Sciatic nerve (tissue), 2 donors: ENCODE measurements around the gene RAP1GDS1. TPM values are rescaled to one million over a fixed set of nuclear protein-coding genes. Genes with fewer than 3 reads are reported as not detected.

Experiments
- ATAC-seq: fragments of 200-7000 bp; cut with Tn5 transposase; one replicate; pipeline ENCODE4 v1.9.1; 2020; ENCODE audit warnings: mild to moderate bottlenecking, moderate library complexity
- DNase-seq: peaks from one replicate; pipeline ENCODE4 v3.0.0-alpha.2; 2020; ENCODE audit warnings: low spot score
- intact Hi-C: fragments of 100-400 bp; cut with DNase I; formaldehyde crosslinking; loops from one replicate; pipeline ENCODE4 v1.14.2; 2022
- total RNA-seq: library from RNA; stranded (reverse); fragmentation: NEBNext Ultra II Directional; extraction: Animal tissue kit (Norgen Biotek cat#: 25700); gene quantifications from one replicate; pipeline ENCODE4 v1.2.1, GENCODE V29; 2021
- donor health status: DM: no; HTN: no; CAD: no.
- donor health status: DM: no; HTN: no; CAD: no.

The RAP1GDS1 gene, protein sequence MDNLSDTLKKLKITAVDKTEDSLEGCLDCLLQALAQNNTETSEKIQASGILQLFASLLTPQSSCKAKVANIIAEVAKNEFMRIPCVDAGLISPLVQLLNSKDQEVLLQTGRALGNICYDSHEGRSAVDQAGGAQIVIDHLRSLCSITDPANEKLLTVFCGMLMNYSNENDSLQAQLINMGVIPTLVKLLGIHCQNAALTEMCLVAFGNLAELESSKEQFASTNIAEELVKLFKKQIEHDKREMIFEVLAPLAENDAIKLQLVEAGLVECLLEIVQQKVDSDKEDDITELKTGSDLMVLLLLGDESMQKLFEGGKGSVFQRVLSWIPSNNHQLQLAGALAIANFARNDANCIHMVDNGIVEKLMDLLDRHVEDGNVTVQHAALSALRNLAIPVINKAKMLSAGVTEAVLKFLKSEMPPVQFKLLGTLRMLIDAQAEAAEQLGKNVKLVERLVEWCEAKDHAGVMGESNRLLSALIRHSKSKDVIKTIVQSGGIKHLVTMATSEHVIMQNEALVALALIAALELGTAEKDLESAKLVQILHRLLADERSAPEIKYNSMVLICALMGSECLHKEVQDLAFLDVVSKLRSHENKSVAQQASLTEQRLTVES
- 96.5 TPM for total RNA-seq

- peak; percentile 98 for DNase-seq
- intact Hi-C loops: no loop called here
- ATAC-seq: peak; percentile 99
These were observed at the start of gene RAP1GDS1 for GRCh38 chr4:98260579-98261404. TSS of gene RAP1GDS1 (plus strand) at chr4:98261384. CDS start at chr4:98261566, 182 bp downstream.

DNA sequence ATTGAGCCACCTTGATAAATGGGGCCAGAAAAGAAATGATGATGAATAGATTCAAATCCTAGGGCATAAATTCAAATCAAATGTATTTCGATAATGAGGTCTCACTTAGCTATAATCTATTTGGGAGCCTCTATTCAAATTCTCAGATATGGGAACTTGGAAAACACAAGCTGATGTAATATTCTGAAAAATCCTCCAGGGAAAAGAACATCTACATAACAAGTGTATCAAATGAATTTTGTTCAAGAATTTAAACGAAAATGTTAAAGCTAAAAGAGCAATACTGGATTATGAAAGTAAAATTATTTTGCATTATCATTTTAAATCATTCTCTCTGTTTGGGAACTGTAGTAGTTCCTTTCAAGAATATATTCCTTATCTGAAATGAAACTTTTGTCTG, 38.9 kb upstream of the RAP1GDS1 start:
- intact Hi-C loops: no loop called here
- no peak for ATAC-seq

GRCh38 chr4:98226396-98226795, 34.8 kb upstream of the RAP1GDS1 start:
- ATAC-seq (no peak), DNase-seq (no peak)
- intact Hi-C loops: no loop called here

More for the DNA sequence above, 38.9 kb upstream of the RAP1GDS1 start:
- DNase-seq: no peak

GRCh38 chr4:98230961-98231360, 30.2 kb upstream of the RAP1GDS1 start:
- DNase-seq: no peak
- intact Hi-C loops: no loop called here
- ATAC-seq: no peak

DNA sequence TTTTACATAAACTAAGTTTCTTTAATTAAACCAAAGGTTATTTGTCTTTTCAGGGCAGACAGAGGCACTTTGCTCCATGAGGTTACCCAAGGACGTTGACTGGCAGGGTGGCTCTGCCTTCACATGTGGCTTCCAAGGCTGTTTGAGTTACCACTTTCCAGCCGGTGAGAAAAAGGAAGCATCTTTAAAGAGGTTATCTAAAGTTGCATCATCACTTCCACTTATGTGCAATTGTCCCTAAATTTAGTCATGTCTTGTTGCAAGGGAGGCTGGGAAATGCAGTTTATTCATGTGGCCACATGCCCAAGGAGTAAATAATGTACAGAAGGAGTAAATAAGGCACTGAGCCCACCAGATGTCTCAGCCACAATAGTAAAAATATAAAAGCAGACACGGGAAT, 29.0 kb upstream of the RAP1GDS1 start:
- intact Hi-C loops: no loop called here
- DNase-seq: no peak
- ATAC-seq: no peak

- no peak for ATAC-seq
- intact Hi-C loops: no loop called here
- no peak for DNase-seq
These were observed 24.0 kb upstream of the RAP1GDS1 start for GRCh38 chr4:98237204-98237603.

GRCh38 chr4:98242063-98242462, 19.1 kb upstream of the RAP1GDS1 start:
- intact Hi-C loops: no loop called here
- ATAC-seq: no peak
- DNase-seq: no peak

DNA sequence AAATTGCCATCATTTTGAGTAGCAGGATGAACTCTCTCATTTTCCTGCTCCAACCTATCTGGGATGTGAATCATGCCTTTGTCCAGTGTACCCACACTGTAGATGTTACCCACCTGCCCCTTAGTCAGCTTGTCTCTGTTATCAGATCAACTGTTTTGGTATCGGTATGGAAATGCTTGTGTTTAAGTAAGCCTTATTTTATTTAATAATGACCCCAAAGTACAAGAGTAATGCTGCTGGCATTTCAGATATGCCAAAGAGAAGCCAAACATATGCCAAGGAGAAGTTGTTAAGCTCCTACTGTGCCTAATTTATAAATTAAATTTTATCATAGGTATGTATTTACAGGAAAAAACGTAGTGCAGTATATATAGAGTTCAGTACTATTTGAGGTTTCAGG, 18.6 kb upstream of the RAP1GDS1 start:
- ATAC-seq: no peak
- intact Hi-C loops: no loop called here
- no peak for DNase-seq

- no peak for ATAC-seq
- intact Hi-C loops: no loop called here
- DNase-seq: no peak
These were observed 16.0 kb upstream of the RAP1GDS1 start for GRCh38 chr4:98245226-98245625.

DNA sequence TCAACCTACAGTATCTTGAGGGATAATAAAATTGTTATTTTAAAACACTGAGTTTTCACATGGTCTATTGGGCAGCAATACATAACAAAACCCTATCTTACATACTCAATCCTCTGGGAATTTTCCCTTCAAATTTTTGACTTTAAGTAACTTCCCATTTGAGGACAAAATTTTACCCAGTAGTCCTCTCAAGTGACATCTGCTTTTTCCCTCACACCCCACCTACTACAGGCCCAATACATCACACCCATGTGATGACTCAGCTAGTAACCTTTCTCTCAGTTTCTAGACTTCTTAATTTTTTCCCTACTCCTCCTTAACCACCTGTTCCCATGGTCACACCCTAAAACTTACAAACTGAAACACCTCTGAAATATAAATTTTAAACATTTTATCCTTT, 12.2 kb upstream of the RAP1GDS1 start:
- intact Hi-C loops: no loop called here
- DNase-seq: no peak
- ATAC-seq: no peak

DNA sequence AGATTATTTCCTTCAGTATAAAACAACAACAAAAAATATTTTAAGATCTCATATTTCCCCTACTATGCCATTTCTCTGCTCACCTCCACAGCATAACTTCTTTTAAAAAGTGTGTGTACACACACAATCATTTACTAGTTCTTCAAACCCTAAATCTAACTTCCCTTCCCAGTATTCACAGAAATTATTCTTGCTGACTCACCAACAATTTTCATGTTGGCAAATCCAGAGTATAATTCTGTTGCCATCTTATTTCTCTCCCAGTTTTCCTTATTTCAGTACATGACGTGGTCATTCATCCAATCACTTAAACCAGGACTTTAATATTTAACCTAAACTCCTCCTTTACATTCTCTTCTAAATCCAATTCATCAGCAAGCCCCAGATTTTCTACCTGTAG, 11.4 kb upstream of the RAP1GDS1 start:
- intact Hi-C loops: no loop called here
- no peak for DNase-seq
- no peak for ATAC-seq

DNA sequence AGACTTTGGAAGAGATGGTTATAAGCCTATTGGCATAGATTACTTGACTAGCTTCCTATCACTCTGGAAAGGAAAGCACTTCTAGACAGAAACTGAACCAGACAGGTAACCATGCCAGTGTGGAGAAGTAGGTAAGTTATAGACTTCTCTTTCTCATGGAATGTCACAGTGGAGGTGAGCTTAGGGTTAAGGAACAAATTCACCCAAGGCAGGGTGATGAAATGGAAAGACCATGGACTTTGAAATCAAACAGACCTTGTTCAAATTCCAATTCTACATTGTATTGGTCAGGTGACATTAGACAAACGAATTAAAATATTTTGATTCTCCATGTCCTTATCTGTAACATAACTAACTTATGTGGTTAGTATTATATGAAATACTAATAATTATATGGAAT, 7.7 kb upstream of the RAP1GDS1 start:
- no peak for ATAC-seq
- intact Hi-C loops: no loop called here
- no peak for DNase-seq

- peak; percentile 58 for ATAC-seq
- intact Hi-C loops: no loop called here
- DNase-seq: peak; percentile 75
These were observed 1.1 kb upstream of the RAP1GDS1 start for GRCh38 chr4:98260047-98260578.

GRCh38 chr4:98261405-98262291, 464 bp downstream of the RAP1GDS1 start:
- ATAC-seq: peak; percentile 6
- intact Hi-C loops: no loop called here

DNA sequence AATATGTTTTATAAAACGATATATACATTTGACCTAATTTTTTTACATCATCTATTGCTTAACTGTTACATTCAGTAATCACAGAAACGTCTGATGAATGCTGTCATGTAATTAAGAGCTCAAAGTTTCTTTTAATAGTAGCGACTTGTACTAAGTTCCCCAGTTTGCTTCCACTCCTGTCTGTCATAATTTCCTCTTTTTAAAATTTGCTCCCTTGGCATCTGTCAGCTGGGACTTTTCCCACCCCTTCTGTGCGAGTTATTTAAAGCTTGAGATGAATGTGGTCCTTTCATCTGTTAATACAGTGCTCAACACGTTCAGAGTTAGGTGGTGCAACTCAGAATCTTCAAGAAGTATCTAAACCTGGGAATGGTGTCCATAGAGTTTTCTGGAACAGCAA, 1.2 kb downstream of the RAP1GDS1 start:
- intact Hi-C loops: no loop called here
- DNase-seq (no peak), ATAC-seq (no peak)

More at GRCh38 chr4:98261405-98262291, 464 bp downstream of the RAP1GDS1 start:
- peak; percentile 72 for DNase-seq

- intact Hi-C loops: no loop called here
- DNase-seq (no peak), ATAC-seq (no peak)
These were observed 6.3 kb downstream of the RAP1GDS1 start for GRCh38 chr4:98267498-98267897.

DNA sequence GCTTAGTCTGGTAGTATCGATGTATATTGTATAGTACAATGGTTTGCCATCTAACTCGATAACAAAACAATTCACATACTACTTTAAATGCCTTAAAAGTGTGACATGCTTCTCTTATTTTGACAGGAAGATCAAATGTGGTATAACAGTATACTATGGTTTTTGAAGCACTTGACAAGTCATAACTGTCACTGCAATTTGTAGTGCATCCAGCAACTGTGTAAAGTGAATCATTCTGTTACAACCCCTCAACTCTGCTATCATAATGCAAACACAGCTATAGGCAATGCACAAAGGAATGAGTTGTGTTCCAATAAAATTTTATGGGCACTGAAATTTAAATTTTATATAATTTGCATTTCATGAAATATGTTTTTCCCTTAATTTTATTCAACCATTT, 14.0 kb downstream of the RAP1GDS1 start:
- intact Hi-C loops: no loop called here
- ATAC-seq (no peak), DNase-seq (no peak)
